HG02678 (cell line): Measurements from ENCODE around the gene YES1.
"Not testable (repeated sequence)": the region's sequence is repeated elsewhere in the genome, so short reads cannot be mapped to it uniquely, and the experiment has no call there.

Experiments
- ATAC-seq: cut with Tn5 transposase; IDR thresholded peaks from one replicate; pipeline ENCODE4 v1.9.1; 2021; ENCODE audit warnings: mild to moderate bottlenecking, moderate library complexity; ENCODE audit not compliant: unreplicated experiment

YES1 gene

GRCh38 chr18:686339-687111 lies 125.5 kb downstream of the YES1 start:
- no peak for ATAC-seq

- no peak for ATAC-seq
Measured at GRCh38 chr18:685438-685837, 126.6 kb downstream of the YES1 start.

- no peak for ATAC-seq
Measured at GRCh38 chr18:683531-683930, 128.5 kb downstream of the YES1 start.

- ATAC-seq: no peak
Measured at GRCh38 chr18:682833-683232, 129.2 kb downstream of the YES1 start.

GRCh38 chr18:682416-682815 lies 129.6 kb downstream of the YES1 start:
- ATAC-seq: not testable (repeated sequence)

- no peak for ATAC-seq
Measured at GRCh38 chr18:681985-682384, 130.1 kb downstream of the YES1 start.

- no peak for ATAC-seq
Measured at GRCh38 chr18:680392-680791, 131.7 kb downstream of the YES1 start.

GRCh38 chr18:679516-679915 lies 132.5 kb downstream of the YES1 start:
- ATAC-seq: no peak

GRCh38 chr18:678482-679182 lies 133.4 kb downstream of the YES1 start:
- ATAC-seq: no peak

- no peak for ATAC-seq
Measured at GRCh38 chr18:677951-678381, 134.1 kb downstream of the YES1 start.

GRCh38 chr18:677145-677544 lies 134.9 kb downstream of the YES1 start:
- peak; percentile 57 for ATAC-seq

GRCh38 chr18:676736-677135 lies 135.3 kb downstream of the YES1 start:
- ATAC-seq: no peak

- no peak for ATAC-seq
Measured at GRCh38 chr18:676069-676468, 136.0 kb downstream of the YES1 start.

GRCh38 chr18:675307-675706 lies 136.7 kb downstream of the YES1 start:
- ATAC-seq: no peak

- ATAC-seq: no peak
Measured at GRCh38 chr18:673769-674168, 138.3 kb downstream of the YES1 start.

- no peak for ATAC-seq
Measured at GRCh38 chr18:673317-673716, 138.7 kb downstream of the YES1 start.
